Parathyroid adenoma (tissue), 2 donors: ENCODE results near the gene RTL1.

Source experiments
- H2AFZ ChIP-seq: fragments of 300-600 bp; sonication (generic); one replicate; pipeline ENCODE4 v1.7.0; 2017; ENCODE audit warnings: antibody characterized with exemption, mild to moderate bottlenecking
- H3K27ac ChIP-seq: fragments of 300-600 bp; sonication (generic); one replicate; pipeline ENCODE4 v1.7.0; 2017
- H3K27me3 ChIP-seq: fragments of 300-600 bp; sonication (generic); one replicate; pipeline ENCODE4 v1.7.0; 2017; ENCODE audit warnings: low read length; ENCODE audit not compliant: control insufficient read depth, insufficient read depth
- H3K36me3 ChIP-seq: fragments of 300-600 bp; sonication (generic); one replicate; pipeline ENCODE4 v1.7.0; 2017; ENCODE audit warnings: low read length; ENCODE audit not compliant: control insufficient read depth, insufficient read depth
- H3K4me1 ChIP-seq: fragments of 300-600 bp; sonication (generic); one replicate; pipeline ENCODE4 v1.7.0; 2017; ENCODE audit warnings: control low read depth
- H3K4me2 ChIP-seq: fragments of 300-600 bp; sonication (generic); one replicate; pipeline ENCODE4 v1.7.0; 2017; ENCODE audit warnings: low read length
- H3K4me3 ChIP-seq: fragments of 300-600 bp; sonication (generic); one replicate; pipeline ENCODE4 v1.7.0; 2017; ENCODE audit warnings: low read depth, low read length
- H3K79me2 ChIP-seq: fragments of 300-600 bp; sonication (generic); one replicate; pipeline ENCODE4 v1.7.0; 2017; ENCODE audit warnings: control low read depth
- H3K9ac ChIP-seq: fragments of 300-600 bp; sonication (generic); one replicate; pipeline ENCODE4 v1.7.0; 2017; ENCODE audit warnings: mild to moderate bottlenecking
- H3K9me3 ChIP-seq: fragments of 300-600 bp; sonication (generic); one replicate; pipeline ENCODE4 v1.7.0; 2017; ENCODE audit warnings: low read length; ENCODE audit not compliant: control insufficient read depth
- TF ChIP-seq, protein P1 (sequence below): fragments of 300-600 bp; sonication (generic); IDR thresholded peaks from one replicate; pipeline ENCODE4 v1.7.0; 2017; ENCODE audit warnings: antibody characterized with exemption, mild to moderate bottlenecking
- donor health status: primary hyperparathyroidism.

RTL1 gene

DNA sequence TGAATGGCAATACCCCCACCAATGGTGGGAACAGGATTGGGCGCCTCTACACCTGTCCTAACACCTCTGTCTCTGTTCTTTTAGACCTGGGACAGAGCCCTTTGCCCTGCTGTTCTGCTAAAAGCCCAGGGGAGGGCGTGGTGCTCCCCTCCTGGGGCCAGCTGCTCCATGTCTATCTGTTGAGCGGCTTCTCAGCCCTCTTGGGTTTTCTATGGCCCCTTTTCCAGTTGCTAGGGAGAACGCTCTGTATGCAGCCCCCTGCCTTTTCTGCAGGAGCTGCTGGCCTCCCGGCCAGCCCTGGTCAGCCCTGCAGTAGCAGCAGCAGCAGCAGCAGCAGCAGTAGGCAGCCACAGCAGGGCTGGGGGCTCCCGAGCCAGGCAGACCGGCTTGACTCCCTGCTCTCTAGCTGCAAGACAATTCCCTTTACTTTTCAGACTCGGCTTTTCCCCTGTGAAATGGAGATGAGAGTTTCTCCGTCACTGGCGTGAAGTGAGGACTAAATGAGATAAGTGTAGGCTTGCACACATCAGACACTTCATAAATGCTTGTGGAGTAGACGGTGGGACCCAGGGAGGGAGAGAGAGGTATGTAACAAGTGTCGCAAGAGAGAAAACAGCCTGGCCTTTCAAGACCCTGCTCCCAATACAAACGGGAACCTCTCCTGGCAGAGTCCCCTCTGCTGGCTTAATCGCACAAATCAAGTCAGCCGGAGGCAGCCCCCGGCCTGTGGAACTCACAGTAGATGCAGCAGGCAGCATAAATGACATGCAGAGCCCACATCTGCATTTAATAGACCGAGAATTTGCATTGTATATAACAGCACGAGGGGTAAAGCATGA lies 1.0 kb downstream of the RTL1 start:
- Histone ChIP-seq H3K9ac (no peak overlapping the region), H3K4me3 (no peak overlapping the region), H3K9me3 (no peaks in the 10 kb centered on the region), H2AFZ (no peak overlapping the region), H3K27ac (no peak overlapping the region), H3K36me3 (no peaks in the 10 kb centered on the region), H3K4me1 (no peaks in the 10 kb centered on the region), H3K27me3 (no peaks in the 10 kb centered on the region), H3K79me2 (no peaks in the 10 kb centered on the region), H3K4me2 (no peak overlapping the region)
- TF ChIP-seq, protein P1, sequence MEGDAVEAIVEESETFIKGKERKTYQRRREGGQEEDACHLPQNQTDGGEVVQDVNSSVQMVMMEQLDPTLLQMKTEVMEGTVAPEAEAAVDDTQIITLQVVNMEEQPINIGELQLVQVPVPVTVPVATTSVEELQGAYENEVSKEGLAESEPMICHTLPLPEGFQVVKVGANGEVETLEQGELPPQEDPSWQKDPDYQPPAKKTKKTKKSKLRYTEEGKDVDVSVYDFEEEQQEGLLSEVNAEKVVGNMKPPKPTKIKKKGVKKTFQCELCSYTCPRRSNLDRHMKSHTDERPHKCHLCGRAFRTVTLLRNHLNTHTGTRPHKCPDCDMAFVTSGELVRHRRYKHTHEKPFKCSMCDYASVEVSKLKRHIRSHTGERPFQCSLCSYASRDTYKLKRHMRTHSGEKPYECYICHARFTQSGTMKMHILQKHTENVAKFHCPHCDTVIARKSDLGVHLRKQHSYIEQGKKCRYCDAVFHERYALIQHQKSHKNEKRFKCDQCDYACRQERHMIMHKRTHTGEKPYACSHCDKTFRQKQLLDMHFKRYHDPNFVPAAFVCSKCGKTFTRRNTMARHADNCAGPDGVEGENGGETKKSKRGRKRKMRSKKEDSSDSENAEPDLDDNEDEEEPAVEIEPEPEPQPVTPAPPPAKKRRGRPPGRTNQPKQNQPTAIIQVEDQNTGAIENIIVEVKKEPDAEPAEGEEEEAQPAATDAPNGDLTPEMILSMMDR, result no peak

DNA sequence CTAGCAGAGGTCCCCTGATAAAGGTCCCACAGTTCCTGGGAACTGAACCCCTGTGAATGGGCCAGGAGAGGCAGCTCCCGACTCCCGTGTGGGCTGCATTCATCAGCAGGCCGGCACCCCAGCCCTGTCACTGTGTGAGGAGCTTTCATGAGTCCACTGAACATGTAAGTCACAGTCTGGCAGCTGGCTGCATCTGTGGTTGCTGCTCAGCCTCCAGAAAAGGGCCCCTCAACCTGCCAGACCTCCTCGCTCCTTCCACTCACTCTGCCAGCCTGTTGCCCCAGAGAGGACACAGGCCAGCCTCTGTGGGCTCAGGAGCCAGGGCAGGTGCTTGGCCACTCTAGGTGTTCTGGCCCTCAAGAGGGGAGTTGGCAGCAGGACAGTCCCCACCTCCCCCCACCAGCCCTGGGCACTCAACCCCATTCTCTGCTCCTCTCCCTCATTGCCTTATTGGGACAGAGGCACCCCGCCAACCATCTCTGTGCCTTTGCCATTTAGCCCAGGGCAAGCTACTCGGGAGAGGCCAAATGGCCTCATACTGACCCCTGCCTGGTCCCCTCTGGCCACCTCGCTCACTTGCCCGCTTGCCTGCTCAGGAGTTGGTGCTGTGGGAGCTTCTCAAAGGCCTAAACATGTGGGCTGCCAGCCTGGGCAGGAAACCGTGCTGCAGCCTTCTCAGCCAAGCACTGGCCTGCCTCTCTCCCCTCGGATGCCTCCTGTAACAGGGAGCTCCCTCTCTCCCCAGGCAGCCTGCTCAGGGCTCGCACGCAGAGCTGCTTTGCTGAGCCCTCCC lies 1.9 kb downstream of the RTL1 start:
- no peak overlapping the region for H3K27ac ChIP-seq
- no peaks in the 10 kb centered on the region for H3K4me1 ChIP-seq
- TF ChIP-seq, protein P1, result no peak
- no peak overlapping the region for H2AFZ ChIP-seq
- no peaks in the 10 kb centered on the region for H3K36me3 ChIP-seq
- H3K4me3 ChIP-seq, result no peak overlapping the region
- H3K79me2 ChIP-seq, result no peaks in the 10 kb centered on the region
- H3K4me2 ChIP-seq, result no peak overlapping the region
- no peak overlapping the region for H3K9ac ChIP-seq
- no peaks in the 10 kb centered on the region for H3K9me3 ChIP-seq
- no peaks in the 10 kb centered on the region for H3K27me3 ChIP-seq

DNA sequence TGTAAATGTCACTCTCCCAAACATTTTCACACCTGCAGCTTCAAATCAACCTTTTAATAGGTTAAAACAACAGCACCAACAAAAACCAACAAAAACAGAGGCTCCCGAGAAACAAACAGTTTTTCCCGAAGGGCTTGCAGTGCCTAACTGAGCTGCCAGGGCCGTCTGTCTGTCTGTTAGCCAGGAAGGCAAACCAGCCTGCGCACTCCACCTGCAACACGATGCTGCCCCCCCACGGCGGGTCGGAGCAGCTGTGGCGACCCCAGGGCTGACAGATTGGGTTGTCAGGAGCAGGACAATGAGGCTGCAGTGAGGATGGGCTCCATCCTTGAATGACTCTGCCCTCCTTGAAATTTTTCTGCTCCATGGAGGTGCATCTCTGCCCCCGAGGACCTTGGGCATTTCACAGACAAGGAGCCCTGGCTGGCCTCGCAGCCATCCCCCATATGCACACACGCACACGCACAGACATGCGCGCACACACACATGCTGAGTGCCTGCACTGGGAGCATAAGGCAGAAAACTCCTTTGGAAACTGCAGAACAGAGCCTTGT lies 2.6 kb downstream of the RTL1 start:
- H3K27me3 ChIP-seq, result no peaks in the 10 kb centered on the region
- H3K36me3 ChIP-seq, result no peaks in the 10 kb centered on the region
- no peak overlapping the region for H3K9ac ChIP-seq
- no peaks in the 10 kb centered on the region for H3K79me2 ChIP-seq
- H3K4me2 ChIP-seq, result no peak overlapping the region
- H3K4me3 ChIP-seq, result no peak overlapping the region
- H3K4me1 ChIP-seq, result no peaks in the 10 kb centered on the region
- no peak overlapping the region for H2AFZ ChIP-seq
- no peak overlapping the region for H3K27ac ChIP-seq
- H3K9me3 ChIP-seq, result no peaks in the 10 kb centered on the region
- TF ChIP-seq, protein P1, result no peak

DNA sequence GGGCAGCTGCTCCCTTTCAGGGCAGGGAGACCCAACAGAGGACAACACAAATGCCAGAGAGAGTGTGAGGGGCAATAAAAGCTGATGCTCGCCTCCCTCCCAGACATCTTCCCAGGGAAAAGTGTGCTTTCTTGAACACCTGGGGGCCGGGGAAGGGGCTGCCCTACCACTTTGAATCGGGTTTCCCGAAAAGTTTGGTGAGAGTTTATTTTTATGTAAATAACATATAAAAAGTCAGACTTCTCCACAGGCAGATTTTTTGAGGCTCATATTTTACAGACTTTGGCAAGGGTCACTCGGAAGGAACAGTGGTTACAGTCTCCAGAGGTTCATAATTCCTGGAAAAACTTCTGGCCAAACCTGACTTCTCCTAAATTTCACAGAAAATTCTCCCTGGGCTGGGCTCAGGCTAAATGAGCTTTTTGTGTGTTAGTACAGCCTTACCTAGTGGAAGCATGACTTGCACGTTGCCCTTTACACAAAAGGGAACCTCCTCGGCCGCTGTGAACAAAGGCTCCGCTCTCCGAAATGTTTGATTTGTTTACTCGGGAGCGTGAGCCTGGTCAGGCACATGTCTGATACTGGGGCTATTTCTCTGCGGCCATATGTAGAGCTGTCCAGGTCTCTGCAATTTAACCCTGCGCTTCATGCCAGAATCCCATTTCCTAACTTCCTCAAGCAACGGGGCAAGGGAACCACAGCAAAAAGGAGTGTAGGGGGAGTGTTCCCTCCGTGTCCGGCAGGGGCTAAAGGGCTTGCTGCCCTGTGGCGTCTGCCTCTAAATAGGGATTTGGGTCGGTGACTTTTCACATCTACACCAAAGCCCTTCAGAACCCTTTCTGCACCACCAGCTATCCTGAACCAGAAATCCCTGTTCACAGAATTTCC lies 3.4 kb downstream of the RTL1 start:
- Histone ChIP-seq H2AFZ (no peak overlapping the region), H3K4me1 (no peaks in the 10 kb centered on the region), H3K27me3 (no peaks in the 10 kb centered on the region), H3K27ac (no peak overlapping the region), H3K79me2 (no peaks in the 10 kb centered on the region), H3K9ac (no peak overlapping the region), H3K9me3 (no peaks in the 10 kb centered on the region), H3K4me3 (no peak overlapping the region), H3K36me3 (no peaks in the 10 kb centered on the region), H3K4me2 (no peak overlapping the region)
- TF ChIP-seq, protein P1, result no peak
